Kidney glomerular epithelial cell (primary cell): ENCODE results near the gene MGAT4A.

Source experiments
- DNase-seq: peaks from one replicate; lab custom pipeline; 2025; lab: John Stamatoyannopoulos, UW

The MGAT4A gene

GRCh38 chr2:98731041-98731893 is at the start of gene MGAT4A:
Gene MGAT4A (minus strand): TSS chr2:98731132. CDS start chr2:98726332, 4,800 bp downstream.
- no peak for DNase-seq

GRCh38 chr2:98778741-98779483 is 48.0 kb upstream of the MGAT4A start:
- no peak for DNase-seq

- DNase-seq = no peak
Observed at GRCh38 chr2:98778151-98778550, 47.2 kb upstream of the MGAT4A start.

- no peak for DNase-seq
Observed at GRCh38 chr2:98777710-98778109, 46.8 kb upstream of the MGAT4A start.

- DNase-seq = no peak
Observed at GRCh38 chr2:98777076-98777475, 46.1 kb upstream of the MGAT4A start.

- DNase-seq = no peak
Observed at GRCh38 chr2:98776136-98776535, 45.2 kb upstream of the MGAT4A start.

GRCh38 chr2:98775146-98775986 is 44.4 kb upstream of the MGAT4A start:
- DNase-seq = no peak

- no peak for DNase-seq
Observed at GRCh38 chr2:98773907-98774306, 43.0 kb upstream of the MGAT4A start.

- DNase-seq = peak; percentile 82
Observed at GRCh38 chr2:98773169-98773568, 42.2 kb upstream of the MGAT4A start.

- peak; percentile 92 for DNase-seq
Observed at GRCh38 chr2:98772536-98772935, 41.6 kb upstream of the MGAT4A start.

GRCh38 chr2:98771721-98772524 is 41.0 kb upstream of the MGAT4A start:
- peak; percentile 92 for DNase-seq

- no peak for DNase-seq
Observed at GRCh38 chr2:98771264-98771663, 40.3 kb upstream of the MGAT4A start.

GRCh38 chr2:98769784-98770183 is 38.9 kb upstream of the MGAT4A start:
- DNase-seq = no peak

GRCh38 chr2:98769114-98769476 is 38.2 kb upstream of the MGAT4A start:
- no peak for DNase-seq

- peak; percentile 77 for DNase-seq
Observed at GRCh38 chr2:98768384-98769113, 37.6 kb upstream of the MGAT4A start.

- DNase-seq = no peak
Observed at GRCh38 chr2:98764499-98764898, 33.6 kb upstream of the MGAT4A start.

GRCh38 chr2:98763209-98763951 is 32.4 kb upstream of the MGAT4A start:
- DNase-seq = no peak

- no peak for DNase-seq
Observed at GRCh38 chr2:98761909-98762308, 31.0 kb upstream of the MGAT4A start.

GRCh38 chr2:98761267-98761781 is 30.4 kb upstream of the MGAT4A start:
- DNase-seq = no peak
